Spleen (tissue), 11 donors: ENCODE measurements around the gene ZNF284. TPM values are rescaled to one million over a fixed set of nuclear protein-coding genes. Genes with fewer than 3 reads are reported as not detected.
A peak's percentile ranks its signal among the peaks of the same experiment; 100 is the strongest.

Source experiments
- DNase-seq: peaks from one replicate; pipeline ENCODE4 v3.0.0-alpha.2; 2020
- H3K27ac ChIP-seq, 8 donors: fragments of 200-600 bp; sonication (generic) in 7 of 8; 1 replicate in 4 of 8; 2 replicates in 4 of 8; pipeline versions ENCODE4 v1.5.0 to v1.8.0; 2016 to 2021; ENCODE audit warnings: inconsistent platforms in 4 of 8, mild to moderate bottlenecking in 4 of 8, moderate library complexity in 1 of 8
- H3K27me3 ChIP-seq, 7 donors: fragments of 200-600 bp; sonication (generic) in 6 of 7; replicated peaks in 1 of 7; 1 replicate in 4 of 7; 2 replicates in 3 of 7; pipeline versions ENCODE4 v1.5.0 to v1.8.0; 2016 to 2021; ENCODE audit warnings: inconsistent platforms in 3 of 7, mild to moderate bottlenecking in 1 of 7
- H3K36me3 ChIP-seq, 6 donors: fragments of 200-600 bp; sonication (generic) in 5 of 6; 1 replicate in 4 of 6; 2 replicates in 2 of 6; pipeline versions ENCODE4 v1.5.0 to v1.8.0; 2016 to 2021; ENCODE audit warnings: inconsistent platforms in 2 of 6
- H3K4me1 ChIP-seq, 6 donors: fragments of 200-600 bp; sonication (generic) in 5 of 6; 1 replicate in 3 of 6; 2 replicates in 3 of 6; pipeline versions ENCODE4 v1.5.0 to v1.8.0; 2016 to 2021; ENCODE audit warnings: inconsistent platforms in 3 of 6
- H3K4me3 ChIP-seq, 8 donors: fragments of 200-600 bp; sonication (generic) in 7 of 8; 1 replicate in 4 of 8; 2 replicates in 4 of 8; pipeline versions ENCODE4 v1.5.0 to v1.8.0; 2016 to 2021; ENCODE audit warnings: inconsistent platforms in 4 of 8, mild to moderate bottlenecking in 4 of 8, moderate library complexity in 2 of 8
- H3K9me3 ChIP-seq, 8 donors: fragments of 200-600 bp; sonication (generic) in 7 of 8; 1 replicate in 4 of 8; 2 replicates in 4 of 8; pipeline versions ENCODE4 v1.5.0 to v1.8.0; 2016 to 2021; ENCODE audit warnings: inconsistent platforms in 4 of 8
- POLR2A ChIP-seq, 3 donors: fragments of 450-650 bp; IDR thresholded peaks; one replicate each; pipeline ENCODE4 v1.5.1; 2017; ENCODE audit warnings: antibody characterized with exemption in 3 of 3, mild to moderate bottlenecking in 1 of 3
- POLR2AphosphoS5 ChIP-seq, 3 donors: sonication (generic); formaldehyde crosslinking; IDR thresholded peaks; one replicate each; pipeline ENCODE4 v1.5.1; 2017; ENCODE audit warnings: antibody characterized with exemption in 3 of 3
- WGBS, 5 donors: extraction: QIAGEN DNeasy Blood & Tissue Kit in 3 of 5; methylation state at CpG; one replicate each; pipeline versions ENCODE4 v1.1.5 to v1.1.7; 2013 to 2018; 5-methylcytosine and 5-hydroxymethylcytosine counted together
- intact Hi-C: fragments of 100-400 bp; cut with DNase I; formaldehyde crosslinking; loops from one replicate; pipeline ENCODE4 v1.15.0; 2023; ENCODE audit warnings: low total_unique reads
- polyA plus RNA-seq, 3 donors: library from polyadenylated mRNA; stranded (reverse); fragments of 200-250 nt; gene quantifications; one replicate each; pipeline ENCODE4 v1.2.1, GENCODE V29; 2013
- total RNA-seq, 7 donors: library from RNA; depleted of rRNA in 3 of 7; stranded (reverse); fragments of >200 nt in 3 of 7; fragmentation: NEBNext Ultra II Directional in 4 of 7; extraction: Animal tissue kit (Norgen Biotek cat#: 25700) in 4 of 7; gene quantifications; one replicate each; pipeline versions ENCODE4 v1.1.0 to v1.2.1, GENCODE V29; 2016 to 2021
- TF ChIP-seq, protein P1 (sequence below), 11 experiments: fragments of 200-600 bp in 7 of 11; fragments of 450-650 bp in 4 of 11; sonication (generic) in 4 of 11; IDR thresholded peaks in 8 of 11; conservative IDR thresholded peaks in 3 of 11; 1 replicate in 7 of 11; 2 replicates in 4 of 11; pipeline versions ENCODE4 v1.4.0 to v1.8.0; 2016 to 2021; ENCODE audit warnings: antibody characterized with exemption in 11 of 11, inconsistent platforms in 4 of 11, mild to moderate bottlenecking in 1 of 11
- donor health status: healthy with polysubstance abuse.
- donor health status: DM: no; HTN: no; CAD: no; lungs with moderate emphysema.
- donor health status: DM: no; HTN: no; CAD: no.
- donor health status: Bipolar disorder and iron deficiency.
- donor health status: healthy.
- donor health status: DM: no; HTN: no; CAD: no.
- donor health status: DM: yes; HTN: yes; CAD: no.

ZNF284 gene
- total and polyA plus RNA-seq, 10 donors: 0.59 to 3.8 (median 2.6) TPM

DNA sequence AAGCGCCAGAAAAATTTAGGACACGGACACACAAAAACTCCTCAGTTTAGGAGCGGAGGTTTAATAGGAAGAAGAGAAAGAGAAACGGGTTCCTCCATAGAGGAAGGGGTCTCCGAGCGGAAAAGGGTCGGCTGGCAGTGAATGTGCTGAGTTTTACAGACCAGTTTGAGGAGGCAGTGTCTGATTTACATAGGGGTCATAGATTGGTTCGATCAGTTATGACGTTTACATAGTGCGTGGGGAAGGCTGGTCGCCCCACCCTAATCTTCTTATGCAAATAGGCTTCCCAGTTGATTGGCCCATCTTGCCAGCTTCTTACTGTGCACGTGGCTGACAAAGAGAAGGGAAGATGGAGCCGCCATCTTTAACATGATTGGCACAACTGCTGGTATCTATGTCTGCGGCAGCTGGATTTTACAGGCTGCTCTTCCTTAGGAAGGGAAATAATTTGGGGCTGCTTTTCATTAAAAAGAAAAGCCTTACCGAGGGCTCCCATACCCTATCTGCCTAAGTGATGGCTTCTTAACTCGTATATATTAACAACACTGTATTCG lies 40.0 kb downstream of the ZNF284 start:
- no peak for DNase-seq
- 23 to 33% (median 27%) methylated on average over 17 of the region's 17 CpGs for WGBS, 5 donors
- H3K27ac ChIP-seq: no peak overlapping the region
- intact Hi-C loops: loop anchor here (10.0 kb wide), 1 partner anchor 53 kb away; the partner anchor contains the start of gene ZNF226
- peaks cover 10 to 34% (median 24%) of the 10 kb centered on the region in 6 donors for H3K4me1 ChIP-seq
- peak overlapping the region; percentile 71 to 91 (median 78) for H3K4me3 ChIP-seq
- peaks cover 9 to 37% (median 14%) of the 10 kb centered on the region in 6 donors for H3K36me3 ChIP-seq
- H3K27me3 ChIP-seq: no peaks in the 10 kb centered on the region
- TF ChIP-seq, protein P1, sequence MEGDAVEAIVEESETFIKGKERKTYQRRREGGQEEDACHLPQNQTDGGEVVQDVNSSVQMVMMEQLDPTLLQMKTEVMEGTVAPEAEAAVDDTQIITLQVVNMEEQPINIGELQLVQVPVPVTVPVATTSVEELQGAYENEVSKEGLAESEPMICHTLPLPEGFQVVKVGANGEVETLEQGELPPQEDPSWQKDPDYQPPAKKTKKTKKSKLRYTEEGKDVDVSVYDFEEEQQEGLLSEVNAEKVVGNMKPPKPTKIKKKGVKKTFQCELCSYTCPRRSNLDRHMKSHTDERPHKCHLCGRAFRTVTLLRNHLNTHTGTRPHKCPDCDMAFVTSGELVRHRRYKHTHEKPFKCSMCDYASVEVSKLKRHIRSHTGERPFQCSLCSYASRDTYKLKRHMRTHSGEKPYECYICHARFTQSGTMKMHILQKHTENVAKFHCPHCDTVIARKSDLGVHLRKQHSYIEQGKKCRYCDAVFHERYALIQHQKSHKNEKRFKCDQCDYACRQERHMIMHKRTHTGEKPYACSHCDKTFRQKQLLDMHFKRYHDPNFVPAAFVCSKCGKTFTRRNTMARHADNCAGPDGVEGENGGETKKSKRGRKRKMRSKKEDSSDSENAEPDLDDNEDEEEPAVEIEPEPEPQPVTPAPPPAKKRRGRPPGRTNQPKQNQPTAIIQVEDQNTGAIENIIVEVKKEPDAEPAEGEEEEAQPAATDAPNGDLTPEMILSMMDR (IDR thresholded peaks at IDR 0.05 in 8 of 11, conservative IDR thresholded peaks at IDR 0.05 in 3 of 11): no peak
- peak in 1 of 3 donors; percentile 30 for TF ChIP-seq POLR2AphosphoS5 (IDR thresholded peaks at IDR 0.05)
- H3K9me3 ChIP-seq: peaks cover 21 to 53% (median 52%) of the 10 kb centered on the region in 8 donors

DNA sequence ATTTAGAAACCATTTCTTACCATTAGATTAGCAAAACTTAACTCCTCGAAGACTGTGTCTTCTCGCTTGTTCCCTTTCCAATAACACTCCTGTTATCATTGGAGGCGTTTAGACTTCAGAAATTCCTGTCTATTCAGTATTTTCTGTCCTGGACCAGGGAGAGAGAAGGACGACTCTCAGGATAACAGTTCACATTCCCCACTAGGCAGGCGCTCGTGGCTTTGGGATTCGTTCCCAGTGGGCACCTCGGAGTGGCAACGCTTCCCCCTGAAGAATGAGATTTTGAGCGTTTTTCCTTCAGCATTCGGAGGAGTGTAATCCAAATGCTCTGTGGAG lies 40.8 kb downstream of the ZNF284 start:
- peak overlapping the region; percentile 71 to 91 (median 78) for H3K4me3 ChIP-seq
- DNase-seq: no peak
- no peaks in the 10 kb centered on the region for H3K27me3 ChIP-seq
- peak overlapping the region in 6 of 8 donors; percentile 61 to 85 (median 81) for H3K27ac ChIP-seq
- H3K9me3 ChIP-seq: peaks cover 18 to 45% (median 44%) of the 10 kb centered on the region in 8 donors
- TF ChIP-seq POLR2A (IDR thresholded peaks at IDR 0.05): no peak
- TF ChIP-seq, protein P1 (IDR thresholded peaks at IDR 0.05 in 8 of 11, conservative IDR thresholded peaks at IDR 0.05 in 3 of 11): peak in 1 of 11 experiments; percentile 2
- 1% methylated on average over 10 to 11 of the region's 11 CpGs for WGBS, 5 donors
- H3K36me3 ChIP-seq: peaks cover 5 to 37% (median 16%) of the 10 kb centered on the region in 6 donors
- intact Hi-C loops: loop anchor here (10.0 kb wide), 1 partner anchor 52 kb away; the partner anchor contains the start of gene ZNF226
- H3K4me1 ChIP-seq: peaks cover 10 to 34% (median 24%) of the 10 kb centered on the region in 6 donors

DNA sequence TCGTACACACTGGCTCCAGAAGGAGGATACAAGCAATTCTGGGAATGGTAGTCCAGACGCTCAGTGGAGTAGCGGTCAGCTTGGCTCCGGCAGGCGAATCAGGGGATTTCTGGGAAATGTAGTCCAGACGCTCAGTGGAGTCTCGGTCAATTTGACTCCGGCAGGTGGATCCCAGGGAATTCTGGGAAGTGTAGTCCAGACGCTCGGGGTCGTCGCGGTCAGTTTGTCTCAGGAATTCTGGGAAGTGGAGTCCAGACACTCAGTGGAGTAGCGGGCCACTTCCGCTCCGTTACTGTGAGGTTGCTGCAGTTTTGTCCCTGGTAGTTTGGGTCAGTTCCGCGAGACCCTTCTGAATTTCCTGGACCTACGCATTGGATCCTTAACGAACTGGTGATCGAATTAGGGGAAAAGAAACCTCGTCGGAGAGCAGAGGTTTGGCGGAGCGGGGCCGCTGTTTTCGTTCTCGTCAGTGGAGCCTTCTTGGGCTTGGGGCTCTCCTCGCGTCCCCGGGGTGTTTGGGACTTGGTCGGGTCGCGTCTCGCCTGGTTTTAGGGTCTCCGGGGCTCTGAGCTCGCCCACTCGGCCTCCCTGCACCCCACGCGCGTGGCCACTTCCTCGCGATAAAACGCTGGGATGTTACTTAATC lies 41.3 kb downstream of the ZNF284 start, which contains the start of gene ZNF225:
Gene ZNF225, plus strand, starts transcription at position 262 of the 646 bp plus-strand sequence. CDS start 2,429 bp downstream, outside the sequence.
- intact Hi-C loops: loop anchor here (10.0 kb wide), 1 partner anchor 52 kb away; the partner anchor contains the start of gene ZNF226
- peak within 1 kb of the TSS; percentile 32 to 85 (median 78) for H3K27ac ChIP-seq
- peak; percentile 94 for DNase-seq
- peak within 1 kb of the TSS; percentile 71 to 91 (median 78) for H3K4me3 ChIP-seq
- no peaks in the 10 kb centered on the region for H3K27me3 ChIP-seq
- H3K4me1 ChIP-seq: peaks cover 10 to 34% (median 24%) of the 10 kb centered on the region in 6 donors
- peaks cover 16 to 41% (median 40%) of the 10 kb centered on the region in 8 donors for H3K9me3 ChIP-seq
- TF ChIP-seq, protein P1 (IDR thresholded peaks at IDR 0.05 in 8 of 11, conservative IDR thresholded peaks at IDR 0.05 in 3 of 11): peak in 4 of 11 experiments; percentile 19 to 42 (median 32)
- TF ChIP-seq POLR2AphosphoS5 (IDR thresholded peaks at IDR 0.05): peak; percentile 54 to 86 (median 83)
- TF ChIP-seq POLR2A (IDR thresholded peaks at IDR 0.05): no peak
- 0 to 1% (median 0%) methylated on average over 37 to 44 of the region's 44 CpGs for WGBS, 5 donors
- peaks cover 5 to 37% (median 21%) of the 10 kb centered on the region in 6 donors for H3K36me3 ChIP-seq
